ENCODE data around the gene PDE6G.

DNA sequence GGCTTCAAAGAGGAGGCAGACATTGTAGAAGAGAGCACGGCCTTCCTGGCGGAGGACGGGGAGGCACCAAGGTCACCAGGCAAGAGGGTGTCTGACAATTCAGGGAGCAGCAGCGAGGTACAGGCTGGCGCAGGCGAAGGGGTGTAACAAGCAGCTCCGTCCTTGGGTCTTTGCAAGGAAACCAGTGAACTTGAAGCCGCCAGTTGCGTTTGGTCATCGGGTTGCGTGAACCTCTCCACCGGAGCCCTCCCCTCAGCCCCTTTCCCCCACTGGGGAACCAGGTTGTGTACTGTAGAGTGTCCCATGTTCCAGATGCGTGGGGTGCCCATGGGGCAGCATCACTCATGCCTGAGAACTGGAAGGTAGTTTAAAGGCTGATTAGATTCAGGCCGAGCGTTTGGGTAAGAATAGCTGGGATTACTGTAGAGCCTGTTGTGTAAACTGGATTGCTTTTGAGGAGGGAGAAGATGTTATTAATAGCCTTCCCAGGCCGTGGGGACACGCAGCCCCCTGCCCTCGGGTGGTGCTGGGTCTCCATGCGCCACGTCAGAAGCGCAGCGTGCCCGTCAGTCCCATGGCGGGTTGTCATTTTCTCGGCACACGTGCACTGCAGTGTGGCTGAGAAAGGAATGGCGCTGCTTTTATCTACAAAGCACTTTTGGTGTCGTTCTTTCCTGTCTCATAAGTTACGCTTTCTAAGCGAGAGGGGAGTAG, 49.3 kb upstream of the PDE6G start:
- no peak for TF ChIP-seq CTCF (IDR thresholded peaks at IDR 0.05)
- TF ChIP-seq POLR2A (IDR thresholded peaks at IDR 0.05): no peak
- TF ChIP-seq POLR2AphosphoS5 (IDR thresholded peaks at IDR 0.05): no peak

All from breast epithelium (tissue), 3 donors.